ENCODE measurements around the gene NUMA1.

Gene NUMA1, protein sequence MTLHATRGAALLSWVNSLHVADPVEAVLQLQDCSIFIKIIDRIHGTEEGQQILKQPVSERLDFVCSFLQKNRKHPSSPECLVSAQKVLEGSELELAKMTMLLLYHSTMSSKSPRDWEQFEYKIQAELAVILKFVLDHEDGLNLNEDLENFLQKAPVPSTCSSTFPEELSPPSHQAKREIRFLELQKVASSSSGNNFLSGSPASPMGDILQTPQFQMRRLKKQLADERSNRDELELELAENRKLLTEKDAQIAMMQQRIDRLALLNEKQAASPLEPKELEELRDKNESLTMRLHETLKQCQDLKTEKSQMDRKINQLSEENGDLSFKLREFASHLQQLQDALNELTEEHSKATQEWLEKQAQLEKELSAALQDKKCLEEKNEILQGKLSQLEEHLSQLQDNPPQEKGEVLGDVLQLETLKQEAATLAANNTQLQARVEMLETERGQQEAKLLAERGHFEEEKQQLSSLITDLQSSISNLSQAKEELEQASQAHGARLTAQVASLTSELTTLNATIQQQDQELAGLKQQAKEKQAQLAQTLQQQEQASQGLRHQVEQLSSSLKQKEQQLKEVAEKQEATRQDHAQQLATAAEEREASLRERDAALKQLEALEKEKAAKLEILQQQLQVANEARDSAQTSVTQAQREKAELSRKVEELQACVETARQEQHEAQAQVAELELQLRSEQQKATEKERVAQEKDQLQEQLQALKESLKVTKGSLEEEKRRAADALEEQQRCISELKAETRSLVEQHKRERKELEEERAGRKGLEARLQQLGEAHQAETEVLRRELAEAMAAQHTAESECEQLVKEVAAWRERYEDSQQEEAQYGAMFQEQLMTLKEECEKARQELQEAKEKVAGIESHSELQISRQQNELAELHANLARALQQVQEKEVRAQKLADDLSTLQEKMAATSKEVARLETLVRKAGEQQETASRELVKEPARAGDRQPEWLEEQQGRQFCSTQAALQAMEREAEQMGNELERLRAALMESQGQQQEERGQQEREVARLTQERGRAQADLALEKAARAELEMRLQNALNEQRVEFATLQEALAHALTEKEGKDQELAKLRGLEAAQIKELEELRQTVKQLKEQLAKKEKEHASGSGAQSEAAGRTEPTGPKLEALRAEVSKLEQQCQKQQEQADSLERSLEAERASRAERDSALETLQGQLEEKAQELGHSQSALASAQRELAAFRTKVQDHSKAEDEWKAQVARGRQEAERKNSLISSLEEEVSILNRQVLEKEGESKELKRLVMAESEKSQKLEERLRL (N-terminal part only)

GRCh38 chr11:72080326-72081183 lies at the start of gene NUMA1, which contains the start of gene LRRC51:
Gene NUMA1, minus strand, starts transcription at chr11:72080542. Its CDS starts 44,599 bp downstream, at chr11:72035943.
Gene LRRC51, plus strand, starts transcription at chr11:72080850. Its CDS starts 8,234 bp downstream, at chr11:72089084.
- peak; percentile 98 for DNase-seq (ENCODE audit: low read depth)

GRCh38 chr11:72129381-72129780 lies 49.0 kb upstream of the NUMA1 start:
- DNase-seq (ENCODE audit: low read depth): no peak

GRCh38 chr11:72127923-72128322 lies 47.6 kb upstream of the NUMA1 start:
- DNase-seq (ENCODE audit: low read depth): no peak

DNA sequence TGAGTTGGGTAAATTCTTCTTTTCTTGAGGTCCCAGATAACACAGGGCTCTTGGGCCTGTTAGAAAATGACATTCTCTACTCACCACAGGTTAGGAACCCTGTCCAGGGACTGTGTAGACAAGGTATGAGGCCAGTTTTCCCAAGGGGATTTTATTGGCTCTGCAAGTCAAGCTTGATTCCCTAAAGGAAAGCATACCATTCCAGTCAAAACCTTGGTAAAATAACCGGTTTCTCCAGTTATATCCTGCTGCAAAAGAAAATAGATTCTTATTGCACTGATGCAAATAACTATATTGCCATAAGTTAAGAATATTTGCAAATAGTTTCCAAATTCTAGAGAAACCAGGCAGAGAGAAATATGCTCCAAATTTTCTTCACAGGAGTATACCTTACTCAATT lies 45.6 kb upstream of the NUMA1 start:
- DNase-seq (ENCODE audit: low read depth): no peak

- no peak for DNase-seq (ENCODE audit: low read depth)
Measured at GRCh38 chr11:72124046-72124445, 43.7 kb upstream of the NUMA1 start.

DNA sequence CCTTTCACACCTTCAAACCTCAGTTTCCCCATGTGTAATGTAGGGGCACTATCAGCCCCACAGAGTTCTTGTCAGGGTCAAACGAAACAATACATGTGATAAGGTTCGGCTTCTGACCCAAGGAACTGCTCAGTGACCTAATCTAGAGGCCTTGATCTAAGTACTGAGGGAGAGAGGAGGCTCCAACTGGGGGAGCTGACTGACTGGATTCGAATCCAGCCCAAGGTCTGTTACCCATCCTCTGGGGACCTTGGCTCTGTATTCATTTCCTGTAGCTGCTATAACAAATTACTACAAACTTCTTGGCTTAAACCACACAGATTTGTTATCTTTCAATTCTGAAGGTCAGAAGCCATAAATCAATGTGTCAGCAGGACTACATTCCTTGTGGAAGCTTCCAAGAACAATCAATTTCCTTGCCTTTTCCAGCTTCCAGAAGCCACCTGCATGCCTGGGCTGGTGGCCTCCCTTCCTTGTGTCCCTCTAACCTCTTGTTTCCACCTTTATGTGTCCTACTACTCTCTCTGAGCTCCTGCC lies 42.8 kb upstream of the NUMA1 start:
- DNase-seq (ENCODE audit: low read depth): no peak

- DNase-seq (ENCODE audit: low read depth): no peak
Measured at GRCh38 chr11:72122607-72123006, 42.3 kb upstream of the NUMA1 start.

DNA sequence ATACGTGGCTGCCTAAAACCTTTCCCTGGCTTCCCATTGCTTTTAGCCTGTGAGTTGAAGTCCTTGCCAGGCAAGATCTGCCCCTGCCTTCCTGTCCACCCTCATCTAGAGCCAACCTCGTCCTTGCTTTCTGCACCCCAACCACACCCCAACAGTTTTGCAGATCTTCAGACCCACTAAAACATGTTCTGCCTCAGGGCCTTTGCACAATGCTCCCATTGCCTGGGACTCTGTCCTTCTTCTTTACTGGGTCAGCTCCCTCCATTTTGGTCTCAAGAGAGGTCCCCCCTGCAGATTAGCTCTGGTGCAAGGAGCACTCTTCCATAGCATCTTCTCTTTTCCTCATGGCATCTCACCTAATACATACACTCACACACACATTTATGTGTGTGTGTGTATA lies 40.6 kb upstream of the NUMA1 start:
- DNase-seq (ENCODE audit: low read depth): no peak

DNA sequence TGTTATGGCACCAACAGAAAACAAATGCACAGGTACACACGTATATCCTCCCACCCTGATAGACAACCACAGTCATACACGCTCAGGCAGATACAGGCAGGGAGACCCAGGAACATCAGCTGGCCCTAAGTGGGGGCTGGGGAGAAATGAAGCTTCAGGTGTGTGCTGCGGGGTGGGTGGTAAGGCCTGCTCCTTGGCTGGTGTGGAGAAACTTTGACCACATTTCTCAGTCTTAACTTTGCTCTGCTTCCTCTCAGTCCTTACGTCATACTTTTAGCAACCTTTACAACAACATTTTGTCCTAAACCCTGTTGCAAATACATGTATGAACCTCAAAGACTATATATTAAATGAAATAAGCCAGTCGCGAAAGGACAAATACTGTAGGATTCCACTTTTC lies 38.9 kb upstream of the NUMA1 start:
- DNase-seq (ENCODE audit: low read depth): no peak

- no peak for DNase-seq (ENCODE audit: low read depth)
Measured at GRCh38 chr11:72116019-72116755, 35.8 kb upstream of the NUMA1 start.

DNA sequence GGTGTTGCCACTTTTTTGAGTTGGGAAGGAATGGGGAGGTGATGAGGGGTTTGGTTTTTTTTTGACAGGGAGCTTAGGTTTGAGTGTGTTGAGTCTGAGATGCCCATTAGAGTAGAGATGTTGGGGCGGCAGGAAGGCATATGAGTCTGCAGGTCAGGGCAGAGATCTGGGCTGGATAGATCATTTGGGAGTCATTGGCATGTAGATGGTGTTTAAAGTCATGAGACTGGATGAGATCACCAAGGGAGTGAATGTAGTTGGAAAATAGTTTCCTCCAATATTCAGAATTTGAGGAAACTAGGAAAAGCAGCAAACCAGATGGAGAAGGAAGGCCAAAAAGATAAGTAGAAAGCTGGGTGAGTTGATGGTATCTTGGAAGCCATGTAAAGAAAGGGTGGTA lies 34.2 kb upstream of the NUMA1 start:
- peak; percentile 24 for DNase-seq (ENCODE audit: low read depth)

GRCh38 chr11:72112978-72113808 lies 32.9 kb upstream of the NUMA1 start:
- peak; percentile 77 for DNase-seq (ENCODE audit: low read depth)

DNA sequence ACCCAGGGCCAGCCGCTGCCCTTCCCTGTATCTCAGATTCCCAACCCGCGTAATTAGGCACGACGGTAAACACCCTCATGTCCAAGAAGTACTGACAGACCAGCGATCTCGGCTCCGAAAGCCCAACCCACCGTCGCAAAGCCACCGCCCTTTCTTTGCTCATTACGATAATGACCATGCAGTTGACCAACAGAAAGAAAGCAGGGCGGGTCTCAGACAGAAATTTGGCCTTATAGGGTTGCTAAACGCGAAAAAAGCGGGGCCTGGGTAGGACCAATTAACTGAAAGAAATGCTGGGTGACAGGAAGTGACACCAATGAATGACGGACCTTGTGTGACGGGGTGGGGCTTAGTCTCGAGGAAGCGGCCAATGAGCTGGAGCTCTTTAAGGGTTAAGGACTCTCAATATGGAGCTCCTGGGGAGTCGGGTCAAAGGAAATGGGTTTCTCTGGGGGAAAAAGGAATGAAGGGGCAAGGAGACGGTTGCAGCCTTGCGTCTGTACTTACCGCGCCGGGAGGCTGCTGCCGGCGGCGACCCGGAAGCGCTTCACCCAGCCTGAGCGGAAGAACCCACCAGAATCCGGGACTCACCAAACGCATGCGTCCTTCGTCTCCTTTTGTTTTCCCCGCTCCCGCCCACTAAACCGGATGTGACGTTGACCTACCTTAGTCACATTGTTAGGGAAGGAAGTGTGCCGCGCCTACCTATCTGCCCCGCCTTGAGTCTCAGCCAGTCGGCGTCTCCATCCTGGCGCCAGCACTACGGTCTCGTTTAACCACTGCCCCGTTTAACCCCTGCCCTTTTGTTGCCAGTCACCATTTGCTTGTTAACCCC lies 32.0 kb upstream of the NUMA1 start, which contains the start of gene ANAPC15:
ANAPC15 (minus strand) TSS at position 553 of the 835 bp plus-strand sequence. CDS start 1,419 bp downstream, outside the sequence.
- peak; percentile 99 for DNase-seq (ENCODE audit: low read depth)

DNA sequence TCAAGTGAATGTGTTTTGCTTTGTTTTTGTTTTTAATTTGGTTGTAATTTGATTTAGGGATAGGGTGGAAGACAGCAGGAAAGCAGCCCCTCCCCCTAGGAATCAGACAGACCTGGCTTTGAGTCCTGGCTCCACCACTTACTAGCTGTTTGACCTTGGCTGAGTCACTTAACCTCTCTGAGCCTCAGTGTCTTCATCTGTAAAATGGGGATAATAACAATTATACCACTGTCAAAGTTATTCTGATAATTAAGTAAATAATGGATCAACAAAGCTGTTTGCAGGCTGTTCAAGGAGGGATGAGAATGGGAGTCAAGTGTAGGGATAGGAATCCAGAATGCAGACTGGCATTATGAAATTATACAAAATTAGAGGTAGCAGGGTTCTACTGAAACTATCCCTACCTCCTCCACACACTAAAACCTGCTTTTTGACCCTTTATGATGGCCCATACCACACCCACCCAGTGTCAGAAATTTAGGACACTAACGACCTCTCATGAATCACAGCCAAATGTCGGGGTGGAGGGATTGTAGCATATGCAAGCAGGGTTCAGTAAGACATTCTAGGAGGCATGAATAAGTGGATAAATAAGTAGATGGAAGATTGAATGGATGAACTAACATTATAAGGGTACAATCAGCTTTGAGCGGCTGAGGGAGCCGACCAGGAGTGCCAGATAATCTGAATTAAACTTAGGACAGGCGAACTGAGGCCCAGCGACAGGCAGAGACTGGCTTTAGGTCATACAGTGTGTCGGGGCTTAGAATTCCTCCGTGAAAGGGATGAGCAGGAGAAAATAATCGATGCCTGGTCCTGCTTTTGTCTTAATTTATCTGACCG lies 31.2 kb upstream of the NUMA1 start:
- no peak for DNase-seq (ENCODE audit: low read depth)

- no peak for DNase-seq (ENCODE audit: low read depth)
Measured at GRCh38 chr11:72105888-72106287, 25.5 kb upstream of the NUMA1 start, which contains the start of gene TOMT. Gene TOMT, plus strand, starts transcription at chr11:72105924. Its CDS starts 28 bp downstream, at chr11:72105952.

GRCh38 chr11:72103754-72104167 lies 23.4 kb upstream of the NUMA1 start:
- no peak for DNase-seq (ENCODE audit: low read depth)

All from GM04503 (cell line).